HEK293T (cell line): ENCODE measurements around the gene EPB41L4B.
A peak's percentile ranks its signal among the peaks of the same experiment; 100 is the strongest.

ENCODE experiments used
- CTCF ChIA-PET: fragments of 350-600 bp; formaldehyde crosslinking; extraction: SDS; loops from one replicate; lab custom pipeline; 2021; ENCODE audit warnings: antibody characterized with exemption, inconsistent platforms; lab: Yijun Ruan, JAX
- POLR2A ChIA-PET: fragments of 350-600 bp; formaldehyde crosslinking; extraction: SDS; loops from one replicate; lab custom pipeline; 2020; ENCODE audit warnings: antibody characterized with exemption, inconsistent platforms; lab: Yijun Ruan, JAX
- DNase-seq: peaks from one replicate; pipeline ENCODE4 v3.0.0; 2012; ENCODE audit warnings: mixed read lengths; ENCODE audit errors: extremely low spot score
- ARNT ChIP-seq: fragments of 450-650 bp; IDR thresholded peaks from 2 replicates; pipeline ENCODE4 v1.6.1; 2017; ENCODE audit warnings: mild to moderate bottlenecking
- BHLHE40 ChIP-seq: fragments of 450-650 bp; IDR thresholded peaks from 2 replicates; pipeline ENCODE4 v1.6.1; 2016; ENCODE audit warnings: mild to moderate bottlenecking, moderate library complexity, borderline replicate concordance
- CTBP1 ChIP-seq: fragments of 450-650 bp; IDR thresholded peaks from 2 replicates; pipeline ENCODE4 v1.6.1; 2016; ENCODE audit warnings: borderline replicate concordance
- ELF4 ChIP-seq: fragments of 450-650 bp; IDR thresholded peaks from 2 replicates; pipeline ENCODE4 v1.6.1; 2017; ENCODE audit warnings: antibody characterized with exemption
- FOXA1 ChIP-seq: fragments of 450-650 bp; IDR thresholded peaks from 2 replicates; pipeline ENCODE4 v1.6.1; 2016; ENCODE audit warnings: mild to moderate bottlenecking
- FOXK2 ChIP-seq: fragments of 450-650 bp; IDR thresholded peaks from 2 replicates; pipeline ENCODE4 v1.6.1; 2016; ENCODE audit warnings: mild to moderate bottlenecking
- FOXM1 ChIP-seq: fragments of 450-650 bp; IDR thresholded peaks from 2 replicates; pipeline ENCODE4 v1.6.1; 2017; ENCODE audit warnings: mild to moderate bottlenecking, borderline replicate concordance
- HDGF ChIP-seq: fragments of 450-650 bp; IDR thresholded peaks from 2 replicates; pipeline ENCODE4 v1.6.1; 2017; ENCODE audit warnings: antibody characterized with exemption, borderline replicate concordance
- L3MBTL2 ChIP-seq: fragments of 450-650 bp; conservative IDR thresholded peaks from 2 replicates; pipeline ENCODE4 v1.6.1; 2016; ENCODE audit warnings: mild to moderate bottlenecking
- LEF1 ChIP-seq: fragments of 450-650 bp; IDR thresholded peaks from 2 replicates; pipeline ENCODE4 v1.6.1; 2017; ENCODE audit warnings: mild to moderate bottlenecking, borderline replicate concordance
- NFRKB ChIP-seq: fragments of 450-650 bp; IDR thresholded peaks from 2 replicates; pipeline ENCODE4 v1.6.1; 2016; ENCODE audit warnings: mild to moderate bottlenecking, moderate library complexity
- PKNOX1 ChIP-seq: fragments of 450-650 bp; IDR thresholded peaks from 2 replicates; pipeline ENCODE4 v1.6.1; 2016
- SP1 ChIP-seq: fragments of 450-650 bp; IDR thresholded peaks from 2 replicates; pipeline ENCODE4 v1.6.1; 2017
- SUZ12 ChIP-seq: fragments of 450-650 bp; IDR thresholded peaks from 2 replicates; pipeline ENCODE4 v1.6.1; 2016; ENCODE audit warnings: mild to moderate bottlenecking
- TARDBP ChIP-seq: fragments of 450-650 bp; IDR thresholded peaks from 2 replicates; pipeline ENCODE4 v1.6.1; 2016
- ZNF384 ChIP-seq: fragments of 450-650 bp; IDR thresholded peaks from 2 replicates; pipeline ENCODE4 v1.6.1; 2016

EPB41L4B gene

GRCh38 chr9:109150925-109151545 is 169.8 kb downstream of the EPB41L4B start:
- CTCF ChIA-PET: no interaction called here

GRCh38 chr9:109149722-109150121 is 171.1 kb downstream of the EPB41L4B start:
- POLR2A ChIA-PET: no interaction called here
- CTCF ChIA-PET: no interaction called here
- TF ChIP-seq BHLHE40: no peak
- TF ChIP-seq L3MBTL2: no peak
- no peak for TF ChIP-seq FOXM1
- no peak for TF ChIP-seq SUZ12
- TF ChIP-seq FOXK2: no peak
- DNase-seq: no peak

More at GRCh38 chr9:109150925-109151545, 169.8 kb downstream of the EPB41L4B start:
- POLR2A ChIA-PET: no interaction called here
- no peak for DNase-seq
- no peak for TF ChIP-seq ZNF384

GRCh38 chr9:109149089-109149488 is 171.8 kb downstream of the EPB41L4B start:
- no peak for TF ChIP-seq SP1
- TF ChIP-seq SUZ12: no peak
- 0 out of 2 replicates have a peak, but pooled peaks have one; percentile 5 for TF ChIP-seq PKNOX1
- POLR2A ChIA-PET: no interaction called here
- CTCF ChIA-PET: no interaction called here
- DNase-seq: no peak

- ChIA-PET POLR2A (no interaction called here), CTCF (no interaction called here)
- no peak for TF ChIP-seq L3MBTL2
- no peak for TF ChIP-seq FOXM1
- TF ChIP-seq TARDBP: no peak
- TF ChIP-seq SP1: no peak
- TF ChIP-seq ARNT: no peak
- TF ChIP-seq CTBP1: no peak
- TF ChIP-seq FOXA1: no peak
- TF ChIP-seq NFRKB: no peak
- no peak for TF ChIP-seq HDGF
- TF ChIP-seq PKNOX1: no peak
- no peak for TF ChIP-seq ELF4
- TF ChIP-seq BHLHE40: no peak
- DNase-seq: no peak
Observed at GRCh38 chr9:109145051-109145450, 175.8 kb downstream of the EPB41L4B start.

- peak; percentile 68 for DNase-seq
- POLR2A ChIA-PET: no interaction called here
Observed at GRCh38 chr9:109143881-109144562, 176.8 kb downstream of the EPB41L4B start.

GRCh38 chr9:109141375-109141774 is 179.5 kb downstream of the EPB41L4B start:
- no peak for DNase-seq
- CTCF ChIA-PET: no interaction called here
- no peak for TF ChIP-seq FOXK2
- no peak for TF ChIP-seq CTBP1
- no peak for TF ChIP-seq ELF4
- TF ChIP-seq BHLHE40: no peak
- TF ChIP-seq NFRKB: no peak
- TF ChIP-seq ARNT: no peak
- no peak for TF ChIP-seq SP1
- TF ChIP-seq TARDBP: no peak
- TF ChIP-seq HDGF: no peak
- no peak for TF ChIP-seq SUZ12
- no peak for TF ChIP-seq PKNOX1
- no peak for TF ChIP-seq L3MBTL2
- TF ChIP-seq LEF1: no peak
- TF ChIP-seq FOXA1: no peak
- no peak for TF ChIP-seq FOXM1
- TF ChIP-seq ZNF384: no peak
- POLR2A ChIA-PET: no interaction called here

More at GRCh38 chr9:109143881-109144562, 176.8 kb downstream of the EPB41L4B start:
- CTCF ChIA-PET: interaction anchor here (0.6 kb wide), 1 partner anchor 14 kb away, joined by 3 read pairs; no protein-coding TSS in a partner anchor
- TF ChIP-seq SP1 (no peak), FOXK2 (no peak), ZNF384 (no peak), BHLHE40 (no peak), FOXM1 (no peak), HDGF (no peak), FOXA1 (no peak), SUZ12 (no peak), ELF4 (no peak), ARNT (no peak), L3MBTL2 (no peak)
